ENCODE data around the gene MFNG.
A peak's percentile ranks its signal among the peaks of the same experiment; 100 is the strongest.

The MFNG gene

DNA sequence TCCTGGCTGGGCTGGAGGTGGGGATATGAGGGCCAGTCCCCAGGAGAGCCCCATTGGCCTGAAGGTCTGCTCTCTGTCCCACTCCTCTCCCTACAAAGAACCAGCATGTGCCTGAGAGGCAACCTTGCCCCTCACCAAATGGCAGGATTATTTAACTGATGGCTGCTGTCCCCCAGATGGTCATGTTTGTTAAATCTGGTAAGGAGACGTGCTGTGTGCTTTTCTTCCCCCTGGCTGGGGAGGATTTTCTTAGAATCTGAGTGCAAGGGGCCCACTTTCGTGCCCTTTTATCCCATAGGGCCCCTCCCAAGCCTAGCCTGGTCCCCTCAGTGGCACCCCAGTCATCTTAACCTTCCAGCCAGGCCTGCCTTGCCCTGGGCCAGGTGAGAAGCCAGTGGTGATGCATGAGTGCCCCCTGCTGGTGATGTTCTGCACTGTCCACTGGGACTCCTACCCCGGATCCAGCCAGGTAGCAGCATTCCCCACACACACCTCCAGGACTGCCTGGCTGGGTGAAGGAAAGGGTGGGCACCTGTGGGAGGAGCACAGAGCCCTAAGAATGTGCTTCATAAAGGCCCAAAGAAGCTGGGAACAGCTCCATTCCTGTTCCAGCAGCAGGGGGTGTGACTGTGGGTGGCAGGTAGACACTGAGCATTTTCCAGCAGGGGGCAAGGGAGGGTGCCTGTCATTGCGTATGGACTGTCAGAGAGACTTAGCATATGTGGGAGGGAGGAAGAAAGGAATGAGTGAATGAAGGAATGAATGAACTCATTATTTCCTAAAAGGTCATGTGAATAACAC lies 28.9 kb downstream of the MFNG start:
- Histone ChIP-seq H3K4me3 (replicated peaks; ENCODE audit: insufficient read depth, low read length) (no peak overlapping the region), H3K27me3 (ENCODE audit: insufficient read depth, poor library complexity, severe bottlenecking) (no peaks in the 10 kb centered on the region), H3K27ac (replicated peaks) (no peak overlapping the region)
- no peak for TF ChIP-seq GABPA (IDR thresholded peaks at IDR 0.05; ENCODE audit: low read depth)
- TF ChIP-seq SPI1 (IDR thresholded peaks at IDR 0.05; ENCODE audit: borderline replicate concordance, low read depth) = no peak
- TF ChIP-seq, protein P1, sequence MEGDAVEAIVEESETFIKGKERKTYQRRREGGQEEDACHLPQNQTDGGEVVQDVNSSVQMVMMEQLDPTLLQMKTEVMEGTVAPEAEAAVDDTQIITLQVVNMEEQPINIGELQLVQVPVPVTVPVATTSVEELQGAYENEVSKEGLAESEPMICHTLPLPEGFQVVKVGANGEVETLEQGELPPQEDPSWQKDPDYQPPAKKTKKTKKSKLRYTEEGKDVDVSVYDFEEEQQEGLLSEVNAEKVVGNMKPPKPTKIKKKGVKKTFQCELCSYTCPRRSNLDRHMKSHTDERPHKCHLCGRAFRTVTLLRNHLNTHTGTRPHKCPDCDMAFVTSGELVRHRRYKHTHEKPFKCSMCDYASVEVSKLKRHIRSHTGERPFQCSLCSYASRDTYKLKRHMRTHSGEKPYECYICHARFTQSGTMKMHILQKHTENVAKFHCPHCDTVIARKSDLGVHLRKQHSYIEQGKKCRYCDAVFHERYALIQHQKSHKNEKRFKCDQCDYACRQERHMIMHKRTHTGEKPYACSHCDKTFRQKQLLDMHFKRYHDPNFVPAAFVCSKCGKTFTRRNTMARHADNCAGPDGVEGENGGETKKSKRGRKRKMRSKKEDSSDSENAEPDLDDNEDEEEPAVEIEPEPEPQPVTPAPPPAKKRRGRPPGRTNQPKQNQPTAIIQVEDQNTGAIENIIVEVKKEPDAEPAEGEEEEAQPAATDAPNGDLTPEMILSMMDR (IDR thresholded peaks at IDR 0.05; ENCODE audit: insufficient read depth, low read length) = peak; percentile 82
- DNase-seq (ENCODE audit: low read depth in 1 of 2, low spot score in 1 of 2) = peak; percentile 57 to 73

- TF ChIP-seq, protein P2, sequence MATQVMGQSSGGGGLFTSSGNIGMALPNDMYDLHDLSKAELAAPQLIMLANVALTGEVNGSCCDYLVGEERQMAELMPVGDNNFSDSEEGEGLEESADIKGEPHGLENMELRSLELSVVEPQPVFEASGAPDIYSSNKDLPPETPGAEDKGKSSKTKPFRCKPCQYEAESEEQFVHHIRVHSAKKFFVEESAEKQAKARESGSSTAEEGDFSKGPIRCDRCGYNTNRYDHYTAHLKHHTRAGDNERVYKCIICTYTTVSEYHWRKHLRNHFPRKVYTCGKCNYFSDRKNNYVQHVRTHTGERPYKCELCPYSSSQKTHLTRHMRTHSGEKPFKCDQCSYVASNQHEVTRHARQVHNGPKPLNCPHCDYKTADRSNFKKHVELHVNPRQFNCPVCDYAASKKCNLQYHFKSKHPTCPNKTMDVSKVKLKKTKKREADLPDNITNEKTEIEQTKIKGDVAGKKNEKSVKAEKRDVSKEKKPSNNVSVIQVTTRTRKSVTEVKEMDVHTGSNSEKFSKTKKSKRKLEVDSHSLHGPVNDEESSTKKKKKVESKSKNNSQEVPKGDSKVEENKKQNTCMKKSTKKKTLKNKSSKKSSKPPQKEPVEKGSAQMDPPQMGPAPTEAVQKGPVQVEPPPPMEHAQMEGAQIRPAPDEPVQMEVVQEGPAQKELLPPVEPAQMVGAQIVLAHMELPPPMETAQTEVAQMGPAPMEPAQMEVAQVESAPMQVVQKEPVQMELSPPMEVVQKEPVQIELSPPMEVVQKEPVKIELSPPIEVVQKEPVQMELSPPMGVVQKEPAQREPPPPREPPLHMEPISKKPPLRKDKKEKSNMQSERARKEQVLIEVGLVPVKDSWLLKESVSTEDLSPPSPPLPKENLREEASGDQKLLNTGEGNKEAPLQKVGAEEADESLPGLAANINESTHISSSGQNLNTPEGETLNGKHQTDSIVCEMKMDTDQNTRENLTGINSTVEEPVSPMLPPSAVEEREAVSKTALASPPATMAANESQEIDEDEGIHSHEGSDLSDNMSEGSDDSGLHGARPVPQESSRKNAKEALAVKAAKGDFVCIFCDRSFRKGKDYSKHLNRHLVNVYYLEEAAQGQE (IDR thresholded peaks at IDR 0.05; ENCODE audit: insufficient replicate concordance, low read depth) = no peak
- no peak for TF ChIP-seq SPI1 (IDR thresholded peaks at IDR 0.05; ENCODE audit: borderline replicate concordance, low read depth)
- Histone ChIP-seq H3K27ac (replicated peaks) (no peak overlapping the region), H3K4me3 (replicated peaks; ENCODE audit: insufficient read depth, low read length) (no peak overlapping the region), H3K27me3 (ENCODE audit: insufficient read depth, poor library complexity, severe bottlenecking) (no peaks in the 10 kb centered on the region)
- no peak for DNase-seq (ENCODE audit: low read depth in 1 of 2, low spot score in 1 of 2)
Observed at GRCh38 chr22:37456346-37456745, 29.8 kb downstream of the MFNG start.

DNA sequence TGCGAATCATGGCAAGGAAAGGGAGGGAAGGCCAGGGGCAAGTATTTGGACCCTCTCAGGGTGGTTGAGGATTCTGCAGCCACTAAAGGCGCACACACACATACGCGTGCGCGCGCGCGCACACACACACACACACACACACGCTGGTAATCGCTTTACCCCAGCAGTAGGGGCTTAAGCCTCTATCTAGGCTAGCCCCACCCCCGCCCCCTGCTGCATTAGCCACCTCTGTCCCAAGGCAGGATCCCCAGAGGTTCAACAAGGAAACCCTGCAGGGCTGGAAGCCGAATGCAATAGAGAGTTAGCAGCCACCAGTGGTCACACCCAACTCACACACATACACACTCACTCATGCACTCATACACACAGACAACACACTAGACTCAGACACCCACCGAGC lies 30.3 kb downstream of the MFNG start:
- H3K27me3 ChIP-seq (ENCODE audit: insufficient read depth, poor library complexity, severe bottlenecking) = no peaks in the 10 kb centered on the region
- TF ChIP-seq POLR2AphosphoS5 (IDR thresholded peaks at IDR 0.05; ENCODE audit: low read depth) = no peak
- no peak for DNase-seq (ENCODE audit: low read depth in 1 of 2, low spot score in 1 of 2)

DNA sequence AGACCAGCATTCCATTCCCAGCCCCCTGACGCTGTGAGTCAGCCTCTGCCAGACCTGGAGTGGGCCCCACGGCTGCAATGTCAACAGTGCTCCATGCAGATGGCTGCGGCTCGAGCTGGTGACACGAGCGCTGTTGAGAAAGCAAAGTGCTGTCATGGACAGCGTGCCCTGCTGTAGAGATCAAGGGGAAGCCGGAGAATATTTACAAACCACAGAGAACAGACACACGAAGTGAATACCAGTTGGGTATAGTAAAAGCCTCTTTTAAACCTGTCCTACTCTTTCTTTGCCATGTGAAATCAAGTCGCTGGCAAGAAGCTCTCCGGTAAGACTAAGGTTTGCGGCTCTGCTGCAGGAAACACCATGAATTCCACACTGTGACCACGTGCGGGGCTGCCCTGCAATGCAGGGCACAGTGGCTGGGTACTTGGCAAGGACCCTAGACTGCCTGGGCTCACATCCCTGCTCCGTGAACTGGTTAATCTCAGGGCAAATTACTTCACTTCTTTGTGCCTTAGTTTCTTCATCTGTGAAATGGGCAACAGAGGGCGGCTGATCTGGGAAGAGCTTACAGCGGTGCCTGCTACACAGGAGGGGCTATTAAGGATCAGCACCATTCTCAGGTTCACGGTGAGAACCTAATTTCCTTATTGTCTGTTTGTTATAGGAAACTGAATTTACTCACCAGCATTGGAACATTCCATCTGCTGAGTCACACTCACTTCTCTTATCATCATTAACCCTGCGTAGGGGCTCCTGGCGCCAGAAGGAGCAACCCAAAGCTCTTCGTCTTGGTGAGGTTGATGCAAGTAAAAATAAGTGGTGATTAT lies 31.1 kb downstream of the MFNG start:
- no peak overlapping the region for H3K4me3 ChIP-seq (replicated peaks; ENCODE audit: insufficient read depth, low read length)
- DNase-seq (ENCODE audit: low read depth in 1 of 2, low spot score in 1 of 2) = no peak
- no peak for TF ChIP-seq GABPA (IDR thresholded peaks at IDR 0.05; ENCODE audit: low read depth)
- TF ChIP-seq, protein P2 (IDR thresholded peaks at IDR 0.05; ENCODE audit: insufficient replicate concordance, low read depth) = no peak

More for the DNA sequence above, 30.3 kb downstream of the MFNG start:
- no peak overlapping the region for H3K27ac ChIP-seq (replicated peaks)
- no peak overlapping the region for H3K4me3 ChIP-seq (replicated peaks; ENCODE audit: insufficient read depth, low read length)

DNA sequence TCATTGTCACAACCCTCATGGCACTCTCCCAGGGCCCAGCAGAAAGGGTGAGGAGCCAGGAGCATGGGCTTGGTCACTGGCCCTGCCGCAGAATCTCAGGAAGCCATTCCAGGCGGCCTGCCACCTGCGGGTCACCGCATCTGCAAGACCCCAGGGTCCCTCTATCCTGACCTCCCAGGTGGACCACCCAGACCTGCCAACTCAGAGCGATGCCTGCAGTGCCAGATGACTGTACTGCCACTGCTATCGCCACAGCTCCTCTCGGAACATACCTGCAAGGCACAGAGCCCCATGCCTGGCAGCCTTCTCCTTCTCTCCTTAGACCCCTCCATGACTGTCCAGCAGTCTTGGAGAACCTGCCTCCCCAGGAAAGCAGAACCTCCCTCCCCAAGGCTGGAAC lies 32.5 kb downstream of the MFNG start:
- no peak overlapping the region for H3K4me3 ChIP-seq (replicated peaks; ENCODE audit: insufficient read depth, low read length)
- no peaks in the 10 kb centered on the region for H3K27me3 ChIP-seq (ENCODE audit: insufficient read depth, poor library complexity, severe bottlenecking)
- H3K27ac ChIP-seq (replicated peaks) = no peak overlapping the region
- TF ChIP-seq GABPA (IDR thresholded peaks at IDR 0.05; ENCODE audit: low read depth) (no peak), POLR2AphosphoS5 (IDR thresholded peaks at IDR 0.05; ENCODE audit: low read depth) (no peak), SPI1 (IDR thresholded peaks at IDR 0.05; ENCODE audit: borderline replicate concordance, low read depth) (no peak)
- TF ChIP-seq, protein P2 (IDR thresholded peaks at IDR 0.05; ENCODE audit: insufficient replicate concordance, low read depth) = no peak
- no peak for DNase-seq (ENCODE audit: low read depth in 1 of 2, low spot score in 1 of 2)

More for the DNA sequence above, 31.1 kb downstream of the MFNG start:
- H3K27me3 ChIP-seq (ENCODE audit: insufficient read depth, poor library complexity, severe bottlenecking) = no peaks in the 10 kb centered on the region
- no peak overlapping the region for H3K27ac ChIP-seq (replicated peaks)

Data from HL-60 (cell line).